HEK293 (cell line): ENCODE data around the gene DAAM1.
A peak's percentile ranks its signal among the peaks of the same experiment; 100 is the strongest.

Source experiments
- CTCF ChIA-PET: fragments of 350-600 bp; formaldehyde crosslinking; extraction: SDS; loops from one replicate; lab custom pipeline; 2021; ENCODE audit warnings: antibody characterized with exemption; lab: Yijun Ruan, JAX
- POLR2A ChIA-PET: fragments of 300-600 bp; formaldehyde crosslinking; extraction: SDS; loops from one replicate; lab custom pipeline; 2020; ENCODE audit warnings: antibody characterized with exemption, inconsistent platforms; lab: Yijun Ruan, JAX
- H3K27ac ChIP-seq: fragments of 200-500 bp; sonication (Bioruptor generic); 2 replicates; pipeline ENCODE4 v1.5.1; 2014; ENCODE audit warnings: low read depth, low read length, control low read depth, inconsistent platforms; ENCODE audit errors: extremely low read depth
- H3K36me3 ChIP-seq, 2 experiments: fragments of 200-500 bp in 1 of 2; sonication (Bioruptor generic) in 1 of 2; 1 replicate in 1 of 2; 2 replicates in 1 of 2; pipeline ENCODE4 v1.5.1; 2014 to 2017; ENCODE audit warnings: inconsistent platforms in 2 of 2, low read length in 2 of 2; ENCODE audit not compliant: control insufficient read depth in 2 of 2, insufficient read depth in 1 of 2
- H3K4me1 ChIP-seq: fragments of 200-500 bp; sonication (Bioruptor generic); 2 replicates; pipeline ENCODE4 v1.5.1; 2014; ENCODE audit warnings: mild to moderate bottlenecking, low read length, inconsistent platforms; ENCODE audit not compliant: control insufficient read depth, insufficient read depth
- H3K4me3 ChIP-seq: 2 replicates; pipeline ENCODE4 v1.5.1; 2011; ENCODE audit warnings: low read depth, mild to moderate bottlenecking, control low read depth, low read length, moderate library complexity
- H3K9me3 ChIP-seq: fragments of 200-500 bp; sonication (Bioruptor generic); 2 replicates; pipeline ENCODE4 v1.5.1; 2014; ENCODE audit warnings: low read depth, low read length, inconsistent platforms; ENCODE audit not compliant: control insufficient read depth, insufficient read depth
- BCL11B ChIP-seq: fragments of 450-650 bp; formaldehyde crosslinking; IDR thresholded peaks from 2 replicates; pipeline ENCODE4 v1.5.1; 2016; ENCODE audit warnings: low read depth, missing biosample characterization, missing genetic modification characterization
- CTCF ChIP-seq: fragments of 450-650 bp; formaldehyde crosslinking; IDR thresholded peaks from 2 replicates; pipeline ENCODE4 v1.5.1; 2016; ENCODE audit warnings: missing biosample characterization, missing genetic modification characterization
- FEZF1 ChIP-seq: fragments of 450-650 bp; formaldehyde crosslinking; IDR thresholded peaks from 2 replicates; pipeline ENCODE4 v1.5.1; 2016; ENCODE audit warnings: missing biosample characterization, missing genetic modification characterization
- GFI1B ChIP-seq: fragments of 450-650 bp; formaldehyde crosslinking; IDR thresholded peaks from 2 replicates; pipeline ENCODE4 v1.5.1; 2016; ENCODE audit warnings: missing biosample characterization, missing genetic modification characterization
- INSM2 ChIP-seq: fragments of 450-650 bp; formaldehyde crosslinking; IDR thresholded peaks from 2 replicates; pipeline ENCODE4 v1.5.1; 2016; ENCODE audit warnings: missing biosample characterization, missing genetic modification characterization
- KLF17 ChIP-seq: fragments of 450-650 bp; formaldehyde crosslinking; IDR thresholded peaks from 2 replicates; pipeline ENCODE4 v1.5.1; 2016; ENCODE audit warnings: missing biosample characterization, missing genetic modification characterization
- PRDM1 ChIP-seq: fragments of 450-650 bp; formaldehyde crosslinking; IDR thresholded peaks from 2 replicates; pipeline ENCODE4; 2016; ENCODE audit warnings: missing biosample characterization, missing genetic modification characterization
- SETDB1 ChIP-seq: IDR thresholded peaks from one replicate; pipeline ENCODE4 v1.6.1; 2017; ENCODE audit warnings: mild to moderate bottlenecking, low read length, moderate library complexity, mixed read lengths; ENCODE audit not compliant: insufficient read length
- TCF7L2 ChIP-seq: IDR thresholded peaks from 2 replicates; pipeline ENCODE4 v1.6.1; 2011; ENCODE audit warnings: low read depth, mild to moderate bottlenecking, inconsistent platforms, low read length, moderate library complexity, borderline replicate concordance
- WT1 ChIP-seq: fragments of 450-650 bp; formaldehyde crosslinking; IDR thresholded peaks from 2 replicates; pipeline ENCODE4 v1.5.1; 2016; ENCODE audit warnings: missing biosample characterization, missing genetic modification characterization
- ZBTB11 ChIP-seq: fragments of 450-650 bp; formaldehyde crosslinking; conservative IDR thresholded peaks from 2 replicates; pipeline ENCODE4 v1.5.1; 2016; ENCODE audit warnings: low read depth, missing biosample characterization, missing genetic modification characterization
- ZNF155 ChIP-seq: fragments of 450-650 bp; formaldehyde crosslinking; IDR thresholded peaks from 2 replicates; pipeline ENCODE4 v1.5.1; 2016; ENCODE audit warnings: missing biosample characterization, missing genetic modification characterization
- ZNF16 ChIP-seq: fragments of 450-650 bp; formaldehyde crosslinking; IDR thresholded peaks from 2 replicates; pipeline ENCODE4 v1.5.1; 2016; ENCODE audit warnings: low read depth, missing biosample characterization, missing genetic modification characterization
- ZNF175 ChIP-seq: fragments of 450-650 bp; formaldehyde crosslinking; IDR thresholded peaks from 2 replicates; pipeline ENCODE4 v1.5.1; 2016; ENCODE audit warnings: missing biosample characterization, missing genetic modification characterization
- ZNF23 ChIP-seq: fragments of 450-650 bp; formaldehyde crosslinking; IDR thresholded peaks from 2 replicates; pipeline ENCODE4 v1.5.1; 2016; ENCODE audit warnings: missing biosample characterization, missing genetic modification characterization, borderline replicate concordance
- ZNF239 ChIP-seq: fragments of 450-650 bp; formaldehyde crosslinking; IDR thresholded peaks from 2 replicates; pipeline ENCODE4 v1.5.1; 2016; ENCODE audit warnings: missing biosample characterization, missing genetic modification characterization
- ZNF280D ChIP-seq: fragments of 450-650 bp; formaldehyde crosslinking; IDR thresholded peaks from 2 replicates; pipeline ENCODE4 v1.5.1; 2016; ENCODE audit warnings: missing biosample characterization, missing genetic modification characterization
- ZNF473 ChIP-seq: fragments of 450-650 bp; formaldehyde crosslinking; IDR thresholded peaks from 2 replicates; pipeline ENCODE4 v1.5.1; 2017; ENCODE audit warnings: missing biosample characterization, missing genetic modification characterization
- ZNF510 ChIP-seq: fragments of 450-650 bp; formaldehyde crosslinking; IDR thresholded peaks from 2 replicates; pipeline ENCODE4 v1.5.1; 2018; ENCODE audit warnings: mild to moderate bottlenecking, missing genetic modification characterization, missing biosample characterization; ENCODE audit not compliant: insufficient replicate concordance
- ZNF664 ChIP-seq: fragments of 450-650 bp; formaldehyde crosslinking; IDR thresholded peaks from 2 replicates; pipeline ENCODE4 v1.5.1; 2016; ENCODE audit warnings: missing biosample characterization, missing genetic modification characterization
- ZNF692 ChIP-seq: fragments of 450-650 bp; formaldehyde crosslinking; IDR thresholded peaks from 2 replicates; pipeline ENCODE4 v1.5.1; 2016; ENCODE audit warnings: missing biosample characterization, missing genetic modification characterization
- ZNF777 ChIP-seq: fragments of 450-650 bp; formaldehyde crosslinking; IDR thresholded peaks from 2 replicates; pipeline ENCODE4 v1.5.1; 2017; ENCODE audit warnings: missing biosample characterization, missing genetic modification characterization, borderline replicate concordance

The DAAM1 gene

GRCh38 chr14:59282378-59282765 lies 93.9 kb downstream of the DAAM1 start (continued):
- TF ChIP-seq CTCF (no peak), ZNF23 (no peak), TCF7L2 (no peak), SETDB1 (no peak), INSM2 (tag by site-specific recombination) (no peak), ZNF280D (no peak), ZNF777 (tag by site-specific recombination) (no peak), ZNF239 (no peak)

- ChIA-PET POLR2A (no interaction called here), CTCF (interaction anchor here (1.4 kb wide), 1 partner anchor 12 kb away, joined by 3 read pairs; no protein-coding TSS in a partner anchor)
- no peak for TF ChIP-seq BCL11B (tag by site-specific recombination)
- TF ChIP-seq ZNF692 (tag by site-specific recombination), result 0 out of 2 replicates have a peak, but pooled peaks have one; percentile 25
- peak; percentile 54; the same call in 1 of the 2 replicates for TF ChIP-seq WT1 (tag by site-specific recombination)
- no peak for TF ChIP-seq ZNF175 (tag by site-specific recombination)
- no peak for TF ChIP-seq FEZF1 (tag by site-specific recombination)
- no peak for TF ChIP-seq ZNF155 (tag by site-specific recombination)
- Histone ChIP-seq H3K4me3 (no peak overlapping the region), H3K27ac (no peak overlapping the region), H3K36me3 (no peaks in the 10 kb centered on the region), H3K9me3 (no peaks in the 10 kb centered on the region), H3K4me1 (no peaks in the 10 kb centered on the region)
These were observed 94.9 kb downstream of the DAAM1 start for GRCh38 chr14:59283361-59283760.

GRCh38 chr14:59284059-59284458 lies 95.6 kb downstream of the DAAM1 start:
- Histone ChIP-seq H3K36me3 (no peaks in the 10 kb centered on the region), H3K9me3 (no peaks in the 10 kb centered on the region), H3K4me1 (no peaks in the 10 kb centered on the region), H3K27ac (no peak overlapping the region), H3K4me3 (no peak overlapping the region)
- ChIA-PET CTCF (interaction anchor here (1.4 kb wide), 1 partner anchor 12 kb away, joined by 3 read pairs; no protein-coding TSS in a partner anchor), POLR2A (no interaction called here)
- no peak for TF ChIP-seq PRDM1 (tag by site-specific recombination)
- TF ChIP-seq ZNF16, result no peak
- no peak for TF ChIP-seq ZBTB11 (tag by site-specific recombination)
- no peak for TF ChIP-seq ZNF777 (tag by site-specific recombination)
- no peak for TF ChIP-seq ZNF473 (tag by site-specific recombination)
- TF ChIP-seq ZNF510 (tag by site-specific recombination), result no peak
- no peak for TF ChIP-seq ZNF664 (tag by site-specific recombination)
- no peak for TF ChIP-seq KLF17
- no peak for TF ChIP-seq GFI1B
